Nephron (organoid): ENCODE data around the gene DGUOK.

Source experiments
- H3K27ac Mint-ChIP-seq, 3 experiments: 2 replicates each; pipeline ENCODE4 v1.8.0; 2020; ENCODE audit warnings: mixed read lengths in 3 of 3, mild to moderate bottlenecking in 2 of 3, moderate library complexity in 1 of 3
- H3K27me3 Mint-ChIP-seq: 2 replicates; pipeline ENCODE4 v1.8.0; 2021; ENCODE audit warnings: low read depth, mild to moderate bottlenecking, moderate library complexity, mixed read lengths
- H3K36me3 Mint-ChIP-seq: 2 replicates; pipeline ENCODE4 v1.8.0; 2020; ENCODE audit warnings: low read depth, mixed read lengths
- H3K4me1 Mint-ChIP-seq: 2 replicates; pipeline ENCODE4 v1.8.0; 2020; ENCODE audit warnings: mixed read lengths
- H3K4me3 Mint-ChIP-seq, 3 experiments: 2 replicates each; pipeline ENCODE4 v1.8.0; 2020; ENCODE audit warnings: mild to moderate bottlenecking in 3 of 3, mixed read lengths in 3 of 3, moderate library complexity in 2 of 3
- H3K9me3 Mint-ChIP-seq: 2 replicates; pipeline ENCODE4 v1.8.0; 2020; ENCODE audit warnings: mixed read lengths
- CTCF ChIP-seq, 3 experiments: fragments of 200-600 bp; sonication (generic); IDR thresholded peaks; one replicate each; pipeline ENCODE4 v1.5.0; 2021; ENCODE audit warnings: antibody characterized with exemption in 3 of 3; ENCODE audit not compliant: unreplicated experiment in 3 of 3

DGUOK gene

GRCh38 chr2:73952499-73953446 lies 26.1 kb downstream of the DGUOK start:
- Mint-ChIP-seq H3K4me3 (no peak overlapping the region), H3K4me1 (peaks cover 18% of the 10 kb centered on the region), H3K27me3 (no peaks in the 10 kb centered on the region), H3K27ac (no peak overlapping the region), H3K9me3 (no peaks in the 10 kb centered on the region), H3K36me3 (peaks cover 73% of the 10 kb centered on the region)
- TF ChIP-seq CTCF (IDR thresholded peaks at IDR 0.05; ENCODE audit: unreplicated experiment in 3 of 3) = no peak

GRCh38 chr2:73956218-73956865 lies 29.7 kb downstream of the DGUOK start:
- TF ChIP-seq CTCF (IDR thresholded peaks at IDR 0.05; ENCODE audit: unreplicated experiment in 3 of 3) = no peak
- peaks cover 24% of the 10 kb centered on the region for H3K4me1 Mint-ChIP-seq
- peaks cover 76% of the 10 kb centered on the region for H3K36me3 Mint-ChIP-seq

DNA sequence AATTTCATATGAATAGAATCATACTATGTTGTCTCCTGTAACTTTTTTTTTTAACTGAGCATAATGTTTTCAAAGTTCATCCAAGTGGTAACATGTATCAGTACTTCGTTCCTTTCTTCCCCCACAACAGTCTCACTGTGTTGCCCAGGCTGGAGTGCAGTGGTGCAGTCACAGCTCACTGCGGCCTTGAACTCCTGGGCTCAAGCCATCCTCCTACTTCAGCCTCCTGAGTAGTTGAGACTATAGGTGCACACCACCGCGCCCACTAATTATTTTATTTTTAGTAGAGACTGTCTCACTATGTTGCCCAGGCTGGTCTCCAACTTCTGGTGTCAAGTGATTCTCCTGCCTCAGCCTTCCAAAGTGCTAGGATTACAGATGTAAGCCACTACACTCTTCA lies 34.6 kb downstream of the DGUOK start:
- H3K27ac Mint-ChIP-seq = no peak overlapping the region

More at GRCh38 chr2:73956218-73956865, 29.7 kb downstream of the DGUOK start:
- Mint-ChIP-seq H3K27ac (no peak overlapping the region), H3K4me3 (no peak overlapping the region), H3K9me3 (no peaks in the 10 kb centered on the region), H3K27me3 (no peaks in the 10 kb centered on the region)

DNA sequence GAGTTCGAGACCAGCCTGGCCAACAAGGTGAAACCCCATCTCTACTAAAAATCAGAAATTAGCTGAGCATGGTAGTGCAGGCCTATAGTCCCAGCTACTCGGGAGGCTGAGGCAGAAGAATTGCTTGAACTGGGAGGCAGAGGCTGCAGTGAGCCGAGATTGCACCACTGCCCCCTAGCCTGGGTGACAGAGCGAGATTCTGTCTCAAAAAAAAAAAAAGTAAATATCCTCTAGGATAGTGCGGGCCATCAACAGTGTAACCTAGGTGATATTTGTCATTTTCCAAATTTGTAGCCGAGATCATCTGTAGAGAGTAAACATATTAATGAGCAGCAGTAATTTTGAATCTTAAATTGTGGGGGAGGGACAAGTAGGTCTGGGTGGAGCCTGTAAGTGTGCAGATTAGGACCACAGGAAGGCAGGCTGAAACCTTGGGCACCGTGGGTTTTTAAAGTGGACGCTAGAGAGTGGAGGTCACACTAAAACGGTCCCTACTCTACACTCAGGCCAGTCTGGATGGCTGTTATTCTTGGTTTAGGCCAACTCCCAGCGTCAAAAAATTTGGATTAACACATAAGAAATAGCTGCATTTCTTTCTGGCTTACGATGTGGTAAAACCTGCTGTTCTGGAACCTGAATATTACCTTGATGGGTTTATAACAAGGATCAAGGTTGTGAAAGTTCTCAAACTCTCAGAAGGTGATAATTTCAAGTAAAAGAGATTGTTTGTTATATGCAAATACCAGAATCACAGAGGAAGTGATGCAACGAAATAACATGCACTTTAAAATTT lies 35.3 kb downstream of the DGUOK start:
- H3K9me3 Mint-ChIP-seq = peaks cover 10% of the 10 kb centered on the region
- H3K4me1 Mint-ChIP-seq = peaks cover 10% of the 10 kb centered on the region
- peaks cover 41% of the 10 kb centered on the region for H3K36me3 Mint-ChIP-seq
- no peak overlapping the region for H3K4me3 Mint-ChIP-seq
- H3K27ac Mint-ChIP-seq = no peak overlapping the region
- no peaks in the 10 kb centered on the region for H3K27me3 Mint-ChIP-seq
- TF ChIP-seq CTCF (IDR thresholded peaks at IDR 0.05; ENCODE audit: unreplicated experiment in 3 of 3) = no peak

More for the DNA sequence above, 34.6 kb downstream of the DGUOK start:
- H3K9me3 Mint-ChIP-seq = peaks cover 10% of the 10 kb centered on the region
- H3K4me1 Mint-ChIP-seq = peaks cover 18% of the 10 kb centered on the region
- no peaks in the 10 kb centered on the region for H3K27me3 Mint-ChIP-seq
- no peak overlapping the region for H3K4me3 Mint-ChIP-seq
- peaks cover 48% of the 10 kb centered on the region for H3K36me3 Mint-ChIP-seq
- TF ChIP-seq CTCF (IDR thresholded peaks at IDR 0.05; ENCODE audit: unreplicated experiment in 3 of 3) = no peak

DNA sequence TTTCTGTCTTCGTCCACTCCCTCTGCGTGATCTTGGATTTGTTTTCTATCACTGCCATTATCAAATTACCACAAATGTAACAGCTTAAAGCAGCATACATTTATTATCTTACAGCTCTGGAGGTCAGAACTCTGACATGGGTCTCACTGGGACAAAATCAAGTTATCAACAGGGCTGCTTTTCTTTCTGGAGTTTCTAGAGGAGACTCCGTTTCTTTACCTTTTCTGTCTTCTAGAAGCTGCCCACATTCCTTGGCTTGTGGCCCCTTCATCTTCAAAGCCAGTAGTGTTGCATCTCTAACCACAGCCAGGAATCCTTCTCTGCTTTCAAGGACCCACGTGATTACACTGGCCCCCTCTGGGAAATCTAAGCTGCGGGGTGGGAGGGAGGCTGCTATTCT lies 36.1 kb downstream of the DGUOK start:
- Mint-ChIP-seq H3K27me3 (no peaks in the 10 kb centered on the region), H3K27ac (no peak overlapping the region), H3K4me1 (peaks cover 6% of the 10 kb centered on the region), H3K36me3 (peaks cover 37% of the 10 kb centered on the region), H3K9me3 (peaks cover 10% of the 10 kb centered on the region), H3K4me3 (no peak overlapping the region)
- TF ChIP-seq CTCF (IDR thresholded peaks at IDR 0.05; ENCODE audit: unreplicated experiment in 3 of 3) = no peak
